ENCODE results near the gene PSD2. TPM values are rescaled to one million over a fixed set of nuclear protein-coding genes. Genes with fewer than 3 reads are reported as not detected.

The PSD2 gene
- polyA plus RNA-seq, 3 donors, result not detected

- H3K4me2 ChIP-seq (replicated peaks; ENCODE audit: extremely low read depth, low read length, poor library complexity, severe bottlenecking), result no peak overlapping the region
- no peak for DNase-seq
- peaks cover 2% of the 10 kb centered on the region for H3K4me1 Mint-ChIP-seq
- no peaks in the 10 kb centered on the region for H3K27me3 ChIP-seq (ENCODE audit: control insufficient read depth in 2 of 2, insufficient read depth in 2 of 2, low read length in 2 of 2)
- H3K9me3 Mint-ChIP-seq, result no peaks in the 10 kb centered on the region
- H3K4me3 ChIP-seq (replicated peaks in 1 of 3; ENCODE audit: low read depth in 2 of 3, low read length in 3 of 3), result no peak overlapping the region
- H3K4me1 ChIP-seq (ENCODE audit: control insufficient read depth in 1 of 2, insufficient read depth in 2 of 2, low read length in 2 of 2), result no peaks in the 10 kb centered on the region
- no peak overlapping the region for H3K27ac ChIP-seq (ENCODE audit: low read depth in 1 of 2, low read length in 2 of 2)
- no peak overlapping the region for H3K4me3 Mint-ChIP-seq
- intact Hi-C loops (cut with micrococcal nuclease), result loop anchor here in 1 of 2 donors (5.0 kb wide), 1 partner anchor 70 kb away; no protein-coding TSS in a partner anchor
- H3K9me3 ChIP-seq (replicated peaks in 1 of 2; ENCODE audit: control insufficient read depth in 1 of 2, insufficient read depth in 1 of 2, low read length in 2 of 2), result no peaks in the 10 kb centered on the region
- no peak overlapping the region for H3K9ac ChIP-seq (ENCODE audit: insufficient read depth, low read length, poor library complexity, severe bottlenecking)
- H4K20me1 ChIP-seq (ENCODE audit: insufficient read depth, low read length), result no peaks in the 10 kb centered on the region
- no peak overlapping the region for H3K27ac Mint-ChIP-seq
- no peaks in the 10 kb centered on the region for H3K79me2 ChIP-seq (ENCODE audit: insufficient read depth, low read length)
- TF ChIP-seq CTCF (IDR thresholded peaks at IDR 0.05), result no peak
- peaks cover 6 to 13% (median 6%) of the 10 kb centered on the region in 3 donors for H3K27me3 Mint-ChIP-seq (ENCODE audit: low read depth in 3 of 3)
- H3K36me3 Mint-ChIP-seq, result no peaks in the 10 kb centered on the region
- no peak overlapping the region for H2AFZ ChIP-seq (ENCODE audit: insufficient read depth, low read depth, low read length, poor library complexity, severe bottlenecking)
- H3K36me3 ChIP-seq (replicated peaks in 1 of 2; ENCODE audit: control insufficient read depth in 1 of 2, insufficient read depth in 2 of 2, low read length in 2 of 2), result no peaks in the 10 kb centered on the region
- 92% methylated on average over 4 of the region's 4 CpGs for WGBS (ENCODE audit: insufficient coverage)
Observed at GRCh38 chr5:139861889-139862207, 66.2 kb downstream of the PSD2 start.

GRCh38 chr5:139862313-139862712 lies 66.7 kb downstream of the PSD2 start:
- no peaks in the 10 kb centered on the region for H3K79me2 ChIP-seq (ENCODE audit: insufficient read depth, low read length)
- no peaks in the 10 kb centered on the region for H4K20me1 ChIP-seq (ENCODE audit: insufficient read depth, low read length)
- H3K27ac ChIP-seq (ENCODE audit: low read depth in 1 of 2, low read length in 2 of 2), result no peak overlapping the region
- H3K36me3 ChIP-seq (replicated peaks in 1 of 2; ENCODE audit: control insufficient read depth in 1 of 2, insufficient read depth in 2 of 2, low read length in 2 of 2), result no peaks in the 10 kb centered on the region
- no peaks in the 10 kb centered on the region for H3K9me3 ChIP-seq (replicated peaks in 1 of 2; ENCODE audit: control insufficient read depth in 1 of 2, insufficient read depth in 1 of 2, low read length in 2 of 2)
- intact Hi-C loops (cut with micrococcal nuclease), result loop anchor here in 1 of 2 donors (5.0 kb wide), 1 partner anchor 70 kb away; no protein-coding TSS in a partner anchor
- H3K9ac ChIP-seq (ENCODE audit: insufficient read depth, low read length, poor library complexity, severe bottlenecking), result no peak overlapping the region
- Mint-ChIP-seq H3K27ac (no peak overlapping the region), H3K9me3 (no peaks in the 10 kb centered on the region), H3K4me3 (no peak overlapping the region), H3K4me1 (peaks cover 2% of the 10 kb centered on the region), H3K36me3 (no peaks in the 10 kb centered on the region), H3K27me3 (ENCODE audit: low read depth in 3 of 3) (peaks cover 6 to 14% (median 9%) of the 10 kb centered on the region in 3 donors)
- DNase-seq, result peak in 1 of 3 donors; percentile 35
- no peak overlapping the region for H3K4me2 ChIP-seq (replicated peaks; ENCODE audit: extremely low read depth, low read length, poor library complexity, severe bottlenecking)
- no peaks in the 10 kb centered on the region for H3K27me3 ChIP-seq (ENCODE audit: control insufficient read depth in 2 of 2, insufficient read depth in 2 of 2, low read length in 2 of 2)
- no peaks in the 10 kb centered on the region for H3K4me1 ChIP-seq (ENCODE audit: control insufficient read depth in 1 of 2, insufficient read depth in 2 of 2, low read length in 2 of 2)
- 100% methylated on average over 2 of the region's 2 CpGs for WGBS (ENCODE audit: insufficient coverage)
- H2AFZ ChIP-seq (ENCODE audit: insufficient read depth, low read depth, low read length, poor library complexity, severe bottlenecking), result no peak overlapping the region
- no peak for TF ChIP-seq CTCF (IDR thresholded peaks at IDR 0.05)
- no peak overlapping the region for H3K4me3 ChIP-seq (replicated peaks in 1 of 3; ENCODE audit: low read depth in 2 of 3, low read length in 3 of 3)
